ENCODE results near the gene MLLT6.

DNA sequence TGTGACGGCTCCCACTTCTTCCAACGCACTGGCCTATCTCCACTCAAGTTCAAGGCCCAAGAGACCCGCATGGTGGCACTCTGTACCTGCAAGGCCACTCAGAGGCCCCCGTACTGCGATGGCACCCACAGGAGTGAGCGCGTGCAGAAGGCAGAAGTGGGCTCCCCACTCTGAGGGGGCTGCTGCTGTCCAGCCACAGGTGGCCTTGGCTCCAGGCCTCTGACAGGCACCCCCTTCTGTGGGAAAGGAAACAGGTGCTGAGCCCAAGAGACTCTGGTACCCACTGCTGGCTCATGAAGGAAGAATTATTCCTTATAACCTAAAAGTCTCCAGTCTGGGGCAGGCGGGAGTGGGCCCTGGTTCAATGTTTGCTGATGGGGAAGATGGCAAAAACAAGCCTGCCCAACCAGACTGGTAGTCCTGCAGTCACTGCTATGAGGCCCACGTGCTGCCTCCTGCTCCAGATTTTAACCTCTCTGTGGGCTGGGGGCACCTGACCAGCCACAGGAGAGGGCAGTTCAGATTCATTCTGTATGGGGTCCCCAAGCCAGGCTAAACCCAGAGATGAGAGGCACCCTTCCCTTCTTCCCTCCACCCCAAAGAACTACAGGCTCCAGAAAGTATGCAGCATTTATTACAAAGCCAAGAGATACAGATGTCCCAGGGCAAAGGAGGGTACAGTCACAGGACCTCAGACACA lies 28.4 kb downstream of the MLLT6 start:
- TF ChIP-seq EZH2phosphoT487 (IDR thresholded peaks at IDR 0.05; ENCODE audit: low read length) (no peak), EZH2 (optimal IDR thresholded peaks at IDR 0.05; ENCODE audit: low read depth, low read length) (no peak)
- TF ChIP-seq, protein P1, sequence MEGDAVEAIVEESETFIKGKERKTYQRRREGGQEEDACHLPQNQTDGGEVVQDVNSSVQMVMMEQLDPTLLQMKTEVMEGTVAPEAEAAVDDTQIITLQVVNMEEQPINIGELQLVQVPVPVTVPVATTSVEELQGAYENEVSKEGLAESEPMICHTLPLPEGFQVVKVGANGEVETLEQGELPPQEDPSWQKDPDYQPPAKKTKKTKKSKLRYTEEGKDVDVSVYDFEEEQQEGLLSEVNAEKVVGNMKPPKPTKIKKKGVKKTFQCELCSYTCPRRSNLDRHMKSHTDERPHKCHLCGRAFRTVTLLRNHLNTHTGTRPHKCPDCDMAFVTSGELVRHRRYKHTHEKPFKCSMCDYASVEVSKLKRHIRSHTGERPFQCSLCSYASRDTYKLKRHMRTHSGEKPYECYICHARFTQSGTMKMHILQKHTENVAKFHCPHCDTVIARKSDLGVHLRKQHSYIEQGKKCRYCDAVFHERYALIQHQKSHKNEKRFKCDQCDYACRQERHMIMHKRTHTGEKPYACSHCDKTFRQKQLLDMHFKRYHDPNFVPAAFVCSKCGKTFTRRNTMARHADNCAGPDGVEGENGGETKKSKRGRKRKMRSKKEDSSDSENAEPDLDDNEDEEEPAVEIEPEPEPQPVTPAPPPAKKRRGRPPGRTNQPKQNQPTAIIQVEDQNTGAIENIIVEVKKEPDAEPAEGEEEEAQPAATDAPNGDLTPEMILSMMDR (IDR thresholded peaks at IDR 0.05; ENCODE audit: low read length), result no peak
